Measurements from ENCODE around the gene ANKDD1B.

- TF ChIP-seq CTCF (IDR thresholded peaks at IDR 0.05) (no peak), POLR2A (IDR thresholded peaks at IDR 0.05) (no peak), EP300 (IDR thresholded peaks at IDR 0.05) (no peak)
These were observed 73.9 kb downstream of the ANKDD1B start for GRCh38 chr5:75685141-75685540.
